GM12892 (cell line): ENCODE measurements around the gene PILRA.
"Not testable (repeated sequence)": the region's sequence is repeated elsewhere in the genome, so short reads cannot be mapped to it uniquely, and the experiment has no call there.

ENCODE experiments used
- DNase-seq: peaks from one replicate; pipeline ENCODE4 v3.0.0; 2011; ENCODE audit not compliant: insufficient read length
- FAIRE-seq: peaks from 2 replicates; lab custom pipeline; 2011; peaks lifted over from hg19 to GRCh38; lab: Jason Lieb, UNC
- POLR2A ChIP-seq: IDR thresholded peaks from 2 replicates; pipeline ENCODE4 v1.6.1; 2011; ENCODE audit warnings: low read depth, low read length, control low read depth
- POLR2AphosphoS5 ChIP-seq: IDR thresholded peaks from 2 replicates; pipeline ENCODE4 v1.6.1; 2011; ENCODE audit warnings: low read depth, low read length, control low read depth
- TAF1 ChIP-seq: IDR thresholded peaks from 2 replicates; pipeline ENCODE4 v1.6.1; 2011; ENCODE audit warnings: low read depth, mild to moderate bottlenecking, control low read depth, low read length, borderline replicate concordance

PILRA gene

DNA sequence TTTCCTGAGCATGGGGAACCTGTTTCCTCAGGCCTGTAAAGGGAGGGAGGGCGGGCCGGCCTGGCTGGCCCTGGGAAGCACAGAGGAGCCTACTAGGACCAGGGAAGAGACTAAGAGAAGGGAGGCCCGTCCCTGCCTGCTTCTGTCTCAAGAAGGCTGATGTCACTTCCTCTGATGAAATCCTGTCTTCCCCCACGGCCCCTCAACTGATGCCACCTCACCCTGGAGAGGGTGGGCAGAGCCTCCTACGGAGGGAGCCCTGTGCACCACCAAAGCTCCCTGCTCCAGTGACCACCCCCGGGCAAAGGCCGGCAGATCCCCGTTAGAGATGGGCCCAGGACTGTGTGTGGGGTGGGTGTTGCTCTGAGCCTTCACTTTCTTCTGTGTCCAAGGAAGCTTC, 1.0 kb upstream of the PILRA start:
- DNase-seq (no peak), FAIRE-seq (no peak)

GRCh38 chr7:100372694-100373093, 593 bp upstream of the PILRA start:
- DNase-seq, result no peak
- no peak for FAIRE-seq
- TF ChIP-seq TAF1, result no peak
- no peak for TF ChIP-seq POLR2A
- no peak for TF ChIP-seq POLR2AphosphoS5

More for the DNA sequence above, 1.0 kb upstream of the PILRA start:
- TF ChIP-seq POLR2A (no peak), TAF1 (no peak), POLR2AphosphoS5 (no peak)

DNA sequence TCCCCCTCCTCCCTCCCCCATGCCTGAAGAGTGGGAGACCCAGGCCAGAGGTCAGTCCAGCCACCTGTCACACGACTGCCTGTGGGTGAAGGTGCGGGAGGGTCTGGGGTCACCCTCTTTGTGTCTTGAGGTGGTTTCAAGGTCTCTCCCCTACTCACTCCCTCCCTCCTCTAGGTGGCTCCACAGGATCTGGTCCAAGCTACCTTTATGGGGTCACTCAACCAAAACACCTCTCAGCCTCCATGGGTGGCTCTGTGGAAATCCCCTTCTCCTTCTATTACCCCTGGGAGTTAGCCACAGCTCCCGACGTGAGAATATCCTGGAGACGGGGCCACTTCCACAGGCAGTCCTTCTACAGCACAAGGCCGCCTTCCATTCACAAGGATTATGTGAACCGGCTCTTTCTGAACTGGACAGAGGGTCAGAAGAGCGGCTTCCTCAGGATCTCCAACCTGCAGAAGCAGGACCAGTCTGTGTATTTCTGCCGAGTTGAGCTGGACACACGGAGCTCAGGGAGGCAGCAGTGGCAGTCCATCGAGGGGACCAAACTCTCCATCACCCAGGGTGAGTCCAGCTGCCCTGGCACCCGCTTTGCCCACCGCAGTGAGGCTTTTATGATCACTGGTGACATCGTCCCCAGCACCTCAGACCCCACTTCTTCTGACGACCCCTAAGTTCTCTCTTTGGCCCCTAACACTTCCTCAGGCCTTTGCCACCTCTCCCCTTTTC, 747 bp downstream of the PILRA start:
- FAIRE-seq, result peak; percentile 87

GRCh38 chr7:100374601-100375000, 1.3 kb downstream of the PILRA start:
- DNase-seq (no peak), FAIRE-seq (no peak)
- TF ChIP-seq TAF1, result no peak
- TF ChIP-seq POLR2AphosphoS5, result no peak
- no peak for TF ChIP-seq POLR2A

More for the DNA sequence above, 747 bp downstream of the PILRA start:
- not testable (repeated sequence) for DNase-seq

GRCh38 chr7:100376066-100376465, 2.8 kb downstream of the PILRA start:
- FAIRE-seq (no peak), DNase-seq (no peak)
- TF ChIP-seq POLR2A, result no peak
- TF ChIP-seq TAF1, result no peak
- TF ChIP-seq POLR2AphosphoS5, result no peak

GRCh38 chr7:100378114-100378755, 4.9 kb downstream of the PILRA start:
- TF ChIP-seq TAF1, result no peak
- TF ChIP-seq POLR2A, result no peak
- TF ChIP-seq POLR2AphosphoS5, result no peak
- FAIRE-seq (no peak), DNase-seq (no peak)

GRCh38 chr7:100380196-100380595, 6.9 kb downstream of the PILRA start:
- FAIRE-seq (no peak), DNase-seq (no peak)
- TF ChIP-seq TAF1 (no peak), POLR2A (no peak), POLR2AphosphoS5 (no peak)

DNA sequence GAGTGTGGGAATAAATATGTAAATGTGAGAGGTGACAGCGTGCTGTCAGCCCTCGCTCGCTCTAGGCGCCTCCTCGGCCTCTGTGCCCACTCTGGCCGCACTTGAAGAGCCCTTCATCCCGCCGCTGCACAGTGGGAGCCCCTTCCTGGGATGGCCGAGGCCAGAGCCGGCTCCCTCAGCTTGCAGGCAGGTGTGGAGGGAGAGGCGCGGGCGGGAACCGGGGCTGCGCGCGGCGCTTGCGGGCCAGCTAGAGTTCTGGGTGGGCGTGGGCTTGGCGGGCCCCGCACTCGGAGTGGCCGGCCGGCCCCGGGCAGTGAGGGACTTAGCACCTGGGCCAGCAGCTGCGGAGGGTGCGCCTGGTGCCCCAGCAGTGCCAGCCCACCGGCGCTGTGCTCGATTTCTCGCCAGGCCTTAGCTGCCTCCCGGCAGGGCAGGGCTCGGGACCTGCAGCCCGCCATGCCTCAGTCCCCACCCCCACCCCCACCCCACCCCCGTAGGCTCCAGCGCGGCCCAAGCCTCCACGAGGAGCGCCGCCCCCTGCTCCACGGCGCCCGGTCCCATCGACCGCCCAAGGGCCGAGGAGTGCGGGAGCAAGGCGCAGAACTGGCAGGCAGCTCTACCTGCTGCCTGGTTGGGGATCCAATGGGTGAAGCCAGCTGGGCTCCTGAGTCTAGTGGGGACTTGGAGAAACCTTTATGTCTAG, 8.4 kb downstream of the PILRA start:
- not testable (repeated sequence) for DNase-seq

GRCh38 chr7:100382234-100382853, 9.1 kb downstream of the PILRA start:
- not testable (repeated sequence) for FAIRE-seq, DNase-seq

More for the DNA sequence above, 8.4 kb downstream of the PILRA start:
- not testable (repeated sequence) for FAIRE-seq

DNA sequence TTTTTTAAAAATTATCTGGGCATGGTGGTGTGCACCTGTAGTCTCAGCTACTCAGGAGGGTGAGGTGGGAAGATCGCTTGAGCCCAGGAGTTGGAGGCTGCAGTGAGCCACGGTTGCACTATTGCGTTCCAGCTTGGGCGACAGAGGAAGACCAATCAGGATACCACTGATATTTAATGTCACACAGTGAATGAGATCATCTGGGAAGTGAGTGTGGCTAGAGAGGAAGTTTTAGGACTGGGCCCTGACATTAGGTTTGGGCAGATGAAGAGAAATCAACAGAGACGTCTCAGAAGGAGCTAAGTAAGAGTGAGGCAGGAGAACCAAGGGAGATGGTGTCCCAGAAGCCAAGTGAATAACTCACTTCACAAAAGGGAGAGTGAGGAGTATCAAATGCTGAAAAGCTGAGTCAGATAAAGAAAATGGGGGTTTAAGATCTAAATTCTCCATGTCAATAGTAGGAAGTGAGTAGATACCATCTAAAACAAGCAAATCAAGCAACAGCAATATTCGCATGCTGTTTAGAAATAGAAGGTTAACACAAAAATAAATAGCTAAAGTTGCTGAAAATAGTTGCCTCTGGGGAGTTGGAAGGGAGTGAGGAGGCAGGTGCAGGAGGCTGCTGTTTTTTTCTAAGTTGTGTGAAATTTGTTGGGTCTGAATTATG, 11.5 kb downstream of the PILRA start:
- FAIRE-seq (peak; percentile 44), DNase-seq (no peak)
- TF ChIP-seq TAF1 (no peak), POLR2A (no peak), POLR2AphosphoS5 (no peak)

DNA sequence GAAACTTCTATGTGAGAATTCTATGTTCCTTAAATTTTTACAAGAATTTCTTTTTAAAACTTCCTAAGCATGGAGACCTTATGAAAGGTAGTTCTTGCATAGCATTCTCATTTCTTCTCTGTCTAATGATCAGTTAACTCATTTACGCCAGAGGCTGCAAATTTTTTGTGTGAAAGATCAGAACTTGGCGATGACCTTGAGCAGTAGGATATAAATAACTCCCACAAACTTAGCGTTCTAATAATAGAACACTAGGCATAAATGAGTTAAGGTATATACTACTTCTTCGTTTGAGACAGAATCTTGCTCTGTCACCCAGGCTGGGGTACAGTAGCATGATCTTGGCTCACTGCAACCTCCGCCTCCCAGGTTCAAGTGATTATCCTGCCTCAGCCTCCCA, 13.7 kb downstream of the PILRA start:
- DNase-seq (no peak), FAIRE-seq (no peak)
- TF ChIP-seq POLR2AphosphoS5 (no peak), TAF1 (no peak), POLR2A (no peak)
